ENCODE data around the gene MCOLN2. TPM values are rescaled to one million over a fixed set of nuclear protein-coding genes. Genes with fewer than 3 reads are reported as not detected.

MCOLN2 gene
- total and polyA plus RNA-seq, 2 donors (not counting 1 experiment from before 2014, with no cell fraction given) = 23.9 to 25.8 TPM

GRCh38 chr1:84973498-84974334, 23.2 kb downstream of the MCOLN2 start:
- H3K79me2 ChIP-seq (ENCODE audit: control insufficient read depth, insufficient read depth, low read length) = peaks cover 7% of the 10 kb centered on the region
- no peak overlapping the region for H3K4me3 ChIP-seq (ENCODE audit: control extremely low read depth in 1 of 5, extremely low read depth in 1 of 5, insufficient read depth in 1 of 5, low read depth in 2 of 5, low read length in 4 of 5)
- H3K27ac ChIP-seq (ENCODE audit: low read length in 2 of 2) = no peak overlapping the region
- intact Hi-C loops (cut with micrococcal nuclease) = loop anchor here (1.0 to 2.0 kb wide), 2 partner anchors 21 to 54 kb away; no protein-coding TSS in a partner anchor
- peak overlapping the region; percentile 43 for H3K27ac Mint-ChIP-seq
- no peaks in the 10 kb centered on the region for H3K27me3 Mint-ChIP-seq
- peaks cover 22 to 37% of the 10 kb centered on the region in 2 donors for H3K4me1 ChIP-seq (ENCODE audit: control insufficient read depth in 2 of 2, insufficient read depth in 2 of 2, low read length in 2 of 2)
- no peaks in the 10 kb centered on the region for H3K27me3 ChIP-seq (replicated peaks in 1 of 4; ENCODE audit: control extremely low read depth in 1 of 4, control insufficient read depth in 3 of 4, insufficient read depth in 4 of 4, low read length in 3 of 4)
- peak overlapping the region; percentile 27 for H3K4me3 Mint-ChIP-seq
- H3K4me2 ChIP-seq (replicated peaks; ENCODE audit: low read depth, low read length, poor library complexity, severe bottlenecking) = no peak overlapping the region
- peaks cover 59% of the 10 kb centered on the region for H3K4me1 Mint-ChIP-seq
- no peak for TF ChIP-seq CTCF (IDR thresholded peaks at IDR 0.05)
- TF ChIP-seq EZH2 (IDR thresholded peaks at IDR 0.05; ENCODE audit: borderline replicate concordance, insufficient read depth, low read depth, low read length, poor library complexity, severe bottlenecking) = no peak
- 56% methylated on average over 3 of the region's 7 CpGs for WGBS (ENCODE audit: insufficient coverage)
- POLR2A ChIA-PET = no interaction called here
- peaks cover 5% of the 10 kb centered on the region for H3K9me3 Mint-ChIP-seq (ENCODE audit: insufficient read depth)
- H3K36me3 ChIP-seq (replicated peaks in 1 of 2; ENCODE audit: control extremely low read depth in 1 of 2, control insufficient read depth in 1 of 2, extremely low read depth in 1 of 2, insufficient read depth in 2 of 2, low read length in 1 of 2) = peaks cover 0 to under 1% of the 10 kb centered on the region in 2 experiments
- no peak for DNase-seq
- H4K20me1 ChIP-seq (ENCODE audit: control insufficient read depth, insufficient read depth, low read length, poor library complexity, severe bottlenecking) = no peaks in the 10 kb centered on the region
- H2AFZ ChIP-seq (ENCODE audit: insufficient read depth, low read depth, low read length, poor library complexity, severe bottlenecking) = no peak overlapping the region
- H3K9ac ChIP-seq (ENCODE audit: low read length) = no peak overlapping the region
- CTCF ChIA-PET = interaction anchor here (1.7 to 2.6 kb wide), 3 partner anchors 22 to 54 kb away, joined by 7 to 9 read pairs (median 7); no protein-coding TSS in a partner anchor
- H3K9me3 ChIP-seq (ENCODE audit: control extremely low read depth in 1 of 3, control insufficient read depth in 2 of 3, insufficient read depth in 1 of 3, low read length in 2 of 3) = no peaks in the 10 kb centered on the region
- peak; percentile 24 for ATAC-seq (ENCODE audit: low read depth)

All from B cell (primary cell).